Sciatic nerve (tissue), 2 donors: Measurements from ENCODE around the gene PGM5. TPM values are rescaled to one million over a fixed set of nuclear protein-coding genes. Genes with fewer than 3 reads are reported as not detected.

Source experiments
- ATAC-seq: fragments of 200-7000 bp; cut with Tn5 transposase; one replicate; pipeline ENCODE4 v1.9.1; 2020; ENCODE audit warnings: mild to moderate bottlenecking, moderate library complexity
- DNase-seq: peaks from one replicate; pipeline ENCODE4 v3.0.0-alpha.2; 2020; ENCODE audit warnings: low spot score
- intact Hi-C: fragments of 100-400 bp; cut with DNase I; formaldehyde crosslinking; loops from one replicate; pipeline ENCODE4 v1.14.2; 2022
- total RNA-seq: library from RNA; stranded (reverse); fragmentation: NEBNext Ultra II Directional; extraction: Animal tissue kit (Norgen Biotek cat#: 25700); gene quantifications from one replicate; pipeline ENCODE4 v1.2.1, GENCODE V29; 2021
- donor health status: DM: no; HTN: no; CAD: no.
- donor health status: DM: no; HTN: no; CAD: no.

Gene PGM5
- total RNA-seq, 1 donor from 2014 or later, result 28.4 TPM

GRCh38 chr9:68509689-68510088 is 153.3 kb downstream of the PGM5 start:
- DNase-seq (no peak), ATAC-seq (no peak)
- intact Hi-C loops, result no loop called here

- intact Hi-C loops, result no loop called here
- ATAC-seq, result no peak
- DNase-seq, result no peak
Measured at GRCh38 chr9:68513385-68513784, 157.0 kb downstream of the PGM5 start.

GRCh38 chr9:68513981-68514380 is 157.6 kb downstream of the PGM5 start:
- no peak for ATAC-seq
- intact Hi-C loops, result no loop called here

GRCh38 chr9:68515326-68516017 is 159.1 kb downstream of the PGM5 start:
- intact Hi-C loops, result no loop called here
- ATAC-seq, result peak; percentile 44
- DNase-seq, result no peak

More at GRCh38 chr9:68513981-68514380, 157.6 kb downstream of the PGM5 start:
- no peak for DNase-seq

GRCh38 chr9:68522131-68522530 is 165.7 kb downstream of the PGM5 start:
- intact Hi-C loops, result no loop called here
- peak; percentile 34 for ATAC-seq
- no peak for DNase-seq

- DNase-seq (no peak), ATAC-seq (no peak)
- intact Hi-C loops, result no loop called here
Measured at GRCh38 chr9:68522954-68523353, 166.5 kb downstream of the PGM5 start.

GRCh38 chr9:68523367-68523936 is 167.0 kb downstream of the PGM5 start:
- intact Hi-C loops, result no loop called here
- ATAC-seq (no peak), DNase-seq (no peak)

- no peak for ATAC-seq
- no peak for DNase-seq
Measured at GRCh38 chr9:68530618-68531017, 174.2 kb downstream of the PGM5 start.

GRCh38 chr9:68532131-68532530 is 175.7 kb downstream of the PGM5 start:
- no peak for ATAC-seq
- DNase-seq, result no peak
- intact Hi-C loops, result no loop called here

More at GRCh38 chr9:68530618-68531017, 174.2 kb downstream of the PGM5 start:
- intact Hi-C loops, result no loop called here

GRCh38 chr9:68533678-68534077 is 177.3 kb downstream of the PGM5 start:
- intact Hi-C loops, result no loop called here
- no peak for ATAC-seq

GRCh38 chr9:68536876-68537615 is 180.6 kb downstream of the PGM5 start:
- intact Hi-C loops, result no loop called here
- no peak for ATAC-seq

More at GRCh38 chr9:68533678-68534077, 177.3 kb downstream of the PGM5 start:
- DNase-seq, result no peak

GRCh38 chr9:68537616-68537880 is 181.1 kb downstream of the PGM5 start:
- ATAC-seq, result no peak
- intact Hi-C loops, result no loop called here

More at GRCh38 chr9:68536876-68537615, 180.6 kb downstream of the PGM5 start:
- DNase-seq, result no peak

GRCh38 chr9:68538200-68538599 is 181.8 kb downstream of the PGM5 start:
- no peak for ATAC-seq
- intact Hi-C loops, result no loop called here
- no peak for DNase-seq

More at GRCh38 chr9:68537616-68537880, 181.1 kb downstream of the PGM5 start:
- DNase-seq, result no peak

GRCh38 chr9:68540712-68541535 is 184.5 kb downstream of the PGM5 start, which contains the start of gene TMEM252:
TMEM252 (minus strand) TSS chr9:68540883; CDS start chr9:68540814, 69 bp downstream.
- intact Hi-C loops, result no loop called here
- no peak for DNase-seq
- no peak for ATAC-seq

- intact Hi-C loops, result no loop called here
- ATAC-seq, result no peak
Measured at GRCh38 chr9:68541568-68541967, 185.2 kb downstream of the PGM5 start.

GRCh38 chr9:68545033-68545705 is 188.8 kb downstream of the PGM5 start:
- intact Hi-C loops, result no loop called here
- DNase-seq (no peak), ATAC-seq (no peak)

More at GRCh38 chr9:68541568-68541967, 185.2 kb downstream of the PGM5 start:
- no peak for DNase-seq

GRCh38 chr9:68546596-68547390 is 190.4 kb downstream of the PGM5 start:
- intact Hi-C loops, result no loop called here
- peak; percentile 83 for ATAC-seq
- DNase-seq, result no peak

GRCh38 chr9:68547417-68547816 is 191.0 kb downstream of the PGM5 start:
- intact Hi-C loops, result no loop called here
- ATAC-seq, result peak; percentile 61

More at GRCh38 chr9:68547417-68547816, 191.0 kb downstream of the PGM5 start:
- DNase-seq, result no peak
